Parathyroid adenoma (tissue), 2 donors: Measurements from ENCODE around the gene ZNF616.

Experiments used
- H2AFZ ChIP-seq: fragments of 300-600 bp; sonication (generic); one replicate; pipeline ENCODE4 v1.7.0; 2017; ENCODE audit warnings: antibody characterized with exemption, mild to moderate bottlenecking
- H3K27ac ChIP-seq: fragments of 300-600 bp; sonication (generic); one replicate; pipeline ENCODE4 v1.7.0; 2017
- H3K27me3 ChIP-seq: fragments of 300-600 bp; sonication (generic); one replicate; pipeline ENCODE4 v1.7.0; 2017; ENCODE audit warnings: low read length; ENCODE audit not compliant: control insufficient read depth, insufficient read depth
- H3K36me3 ChIP-seq: fragments of 300-600 bp; sonication (generic); one replicate; pipeline ENCODE4 v1.7.0; 2017; ENCODE audit warnings: low read length; ENCODE audit not compliant: control insufficient read depth, insufficient read depth
- H3K4me1 ChIP-seq: fragments of 300-600 bp; sonication (generic); one replicate; pipeline ENCODE4 v1.7.0; 2017; ENCODE audit warnings: control low read depth
- H3K4me2 ChIP-seq: fragments of 300-600 bp; sonication (generic); one replicate; pipeline ENCODE4 v1.7.0; 2017; ENCODE audit warnings: low read length
- H3K4me3 ChIP-seq: fragments of 300-600 bp; sonication (generic); one replicate; pipeline ENCODE4 v1.7.0; 2017; ENCODE audit warnings: low read depth, low read length
- H3K79me2 ChIP-seq: fragments of 300-600 bp; sonication (generic); one replicate; pipeline ENCODE4 v1.7.0; 2017; ENCODE audit warnings: control low read depth
- H3K9ac ChIP-seq: fragments of 300-600 bp; sonication (generic); one replicate; pipeline ENCODE4 v1.7.0; 2017; ENCODE audit warnings: mild to moderate bottlenecking
- H3K9me3 ChIP-seq: fragments of 300-600 bp; sonication (generic); one replicate; pipeline ENCODE4 v1.7.0; 2017; ENCODE audit warnings: low read length; ENCODE audit not compliant: control insufficient read depth
- CTCF ChIP-seq: fragments of 300-600 bp; sonication (generic); IDR thresholded peaks from one replicate; pipeline ENCODE4 v1.7.0; 2017; ENCODE audit warnings: antibody characterized with exemption, mild to moderate bottlenecking
- donor health status: primary hyperparathyroidism.

Gene ZNF616

GRCh38 chr19:52115526-52116053 lies 24.1 kb downstream of the ZNF616 start:
- Histone ChIP-seq H3K27me3 (no peaks in the 10 kb centered on the region), H3K9me3 (peaks cover 28% of the 10 kb centered on the region), H3K27ac (no peak overlapping the region), H3K9ac (no peak overlapping the region), H2AFZ (no peak overlapping the region), H3K4me1 (no peaks in the 10 kb centered on the region), H3K79me2 (no peaks in the 10 kb centered on the region), H3K4me3 (no peak overlapping the region), H3K36me3 (peaks cover 25% of the 10 kb centered on the region), H3K4me2 (no peak overlapping the region)
- TF ChIP-seq CTCF = no peak

GRCh38 chr19:52114691-52115090 lies 25.0 kb downstream of the ZNF616 start:
- Histone ChIP-seq H3K9ac (no peak overlapping the region), H3K27ac (no peak overlapping the region), H3K79me2 (no peaks in the 10 kb centered on the region), H3K4me1 (no peaks in the 10 kb centered on the region), H3K4me3 (no peak overlapping the region), H2AFZ (no peak overlapping the region), H3K27me3 (no peaks in the 10 kb centered on the region), H3K36me3 (peaks cover 16% of the 10 kb centered on the region), H3K4me2 (no peak overlapping the region), H3K9me3 (peaks cover 24% of the 10 kb centered on the region)
- no peak for TF ChIP-seq CTCF

DNA sequence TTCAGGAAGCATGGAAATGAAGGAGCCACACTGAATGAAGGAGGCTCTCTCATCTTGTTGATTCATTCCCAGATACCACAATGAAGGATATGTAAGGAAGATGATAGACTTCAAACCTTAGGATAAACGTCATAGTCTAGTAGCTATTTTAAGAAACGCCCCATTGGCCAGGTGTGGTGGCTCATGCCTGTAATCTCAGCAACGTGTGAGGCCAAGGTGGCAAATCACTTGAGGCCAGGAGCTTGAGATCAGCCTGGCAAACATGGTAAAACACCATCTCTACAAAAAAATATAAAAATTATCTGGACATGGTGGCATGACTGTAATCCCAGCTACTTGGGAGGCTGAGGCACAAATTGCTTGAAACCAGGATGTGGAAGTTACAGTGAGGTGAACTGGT lies 27.1 kb downstream of the ZNF616 start:
- H3K9ac ChIP-seq = no peak overlapping the region
- H3K27me3 ChIP-seq = no peaks in the 10 kb centered on the region
- no peak for TF ChIP-seq CTCF
- no peak overlapping the region for H3K27ac ChIP-seq
- H3K4me2 ChIP-seq = no peak overlapping the region
- no peaks in the 10 kb centered on the region for H3K4me1 ChIP-seq
- H3K4me3 ChIP-seq = no peak overlapping the region
- H3K9me3 ChIP-seq = peaks cover 19% of the 10 kb centered on the region
- no peaks in the 10 kb centered on the region for H3K79me2 ChIP-seq
- peaks cover 16% of the 10 kb centered on the region for H3K36me3 ChIP-seq
- no peak overlapping the region for H2AFZ ChIP-seq

GRCh38 chr19:52110780-52111179 lies 29.0 kb downstream of the ZNF616 start:
- Histone ChIP-seq H2AFZ (no peak overlapping the region), H3K4me2 (no peak overlapping the region), H3K79me2 (no peaks in the 10 kb centered on the region), H3K4me3 (no peak overlapping the region), H3K9me3 (peaks cover 10% of the 10 kb centered on the region), H3K9ac (no peak overlapping the region), H3K36me3 (peaks cover 3% of the 10 kb centered on the region), H3K27ac (no peak overlapping the region), H3K4me1 (no peaks in the 10 kb centered on the region), H3K27me3 (no peaks in the 10 kb centered on the region)
- TF ChIP-seq CTCF = no peak

DNA sequence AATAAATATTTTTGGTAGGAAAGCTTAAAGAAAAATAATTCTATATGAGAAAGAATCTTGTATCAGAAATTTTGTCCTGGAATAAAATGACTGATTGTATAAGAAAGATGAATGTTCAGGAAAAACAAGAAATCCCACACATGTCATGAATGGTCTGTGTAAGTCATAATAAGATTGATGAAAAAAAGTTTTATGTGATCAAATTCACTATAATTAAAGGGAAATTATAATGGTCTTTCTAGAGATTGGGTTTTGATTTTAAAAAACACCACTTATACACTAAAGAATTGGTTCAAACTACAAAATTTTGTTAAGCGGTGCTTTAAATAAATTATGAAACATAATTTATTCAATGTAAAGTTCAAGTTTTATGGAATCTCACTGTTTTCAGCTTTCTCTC lies 37.0 kb downstream of the ZNF616 start:
- Histone ChIP-seq H3K27ac (no peak overlapping the region), H3K27me3 (no peaks in the 10 kb centered on the region), H3K9me3 (no peaks in the 10 kb centered on the region), H3K9ac (no peak overlapping the region), H3K4me1 (no peaks in the 10 kb centered on the region), H3K4me3 (no peak overlapping the region), H3K4me2 (no peak overlapping the region), H2AFZ (no peak overlapping the region), H3K36me3 (no peaks in the 10 kb centered on the region), H3K79me2 (no peaks in the 10 kb centered on the region)
- no peak for TF ChIP-seq CTCF
